ENCODE data around the gene CCNT2.
"Not testable (repeated sequence)": the region's sequence is repeated elsewhere in the genome, so short reads cannot be mapped to it uniquely, and the experiment has no call there.

DNA sequence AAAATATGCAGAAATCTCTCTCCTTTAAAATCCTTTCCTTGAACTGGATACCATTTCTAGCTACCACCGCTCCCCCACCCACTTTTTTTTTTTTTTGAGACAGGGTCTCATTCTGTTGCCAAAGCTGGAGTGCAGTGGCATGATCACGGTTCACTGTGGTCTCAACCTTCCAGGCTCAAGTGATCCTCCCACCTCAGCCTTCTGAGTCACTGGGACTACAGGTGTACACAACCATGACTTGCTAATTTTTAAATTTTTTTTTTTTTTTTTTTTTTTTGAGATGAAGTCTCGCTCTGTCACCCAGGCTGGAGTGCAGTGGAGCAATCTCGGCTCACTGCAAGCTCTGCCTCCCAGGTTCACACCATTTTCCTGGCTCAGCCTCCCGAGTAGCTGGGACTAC, 58.5 kb downstream of the CCNT2 start:
- not testable (repeated sequence) for TF ChIP-seq POLR2A (IDR thresholded peaks at IDR 0.05; ENCODE audit: low read depth, low read length); POLR2AphosphoS5 (IDR thresholded peaks at IDR 0.05; ENCODE audit: low read depth, low read length); TAF1 (IDR thresholded peaks at IDR 0.05; ENCODE audit: borderline replicate concordance, low read depth, low read length)

Data from GM12892 (cell line).